Measurements from ENCODE around the gene GPX4. TPM values are rescaled to one million over a fixed set of nuclear protein-coding genes. Genes with fewer than 3 reads are reported as not detected.

GPX4 gene
- total and polyA plus RNA-seq, 10 donors, result 138 to 562 (median 247) TPM

GRCh38 chr19:1119475-1120217 is 15.9 kb downstream of the GPX4 start:
- intact Hi-C loops (cut with DNase I; ENCODE audit: low total_unique reads), result no loop called here
- Histone ChIP-seq H3K4me1 (peaks cover 2 to 55% (median 20%) of the 10 kb centered on the region in 6 donors), H3K4me3 (no peak overlapping the region), H3K36me3 (peaks cover 12 to 100% (median 100%) of the 10 kb centered on the region in 6 donors), H3K27me3 (replicated peaks in 1 of 7) (no peaks in the 10 kb centered on the region), H3K27ac (peak overlapping the region in 1 of 8 donors; percentile 33), H3K9me3 (no peaks in the 10 kb centered on the region)
- DNase-seq, result peak; percentile 76
- 89 to 96% (median 93%) methylated on average over 38 to 50 of the region's 50 CpGs for WGBS, 5 donors
- TF ChIP-seq POLR2A (IDR thresholded peaks at IDR 0.05), result no peak
- TF ChIP-seq POLR2AphosphoS5 (IDR thresholded peaks at IDR 0.05), result peak; percentile 25 to 80 (median 42)
- no peak for TF ChIP-seq CTCF (IDR thresholded peaks at IDR 0.05 in 8 of 11, conservative IDR thresholded peaks at IDR 0.05 in 3 of 11)

- DNase-seq, result peak; percentile 67
- H3K27ac ChIP-seq, result no peak overlapping the region
- intact Hi-C loops (cut with DNase I; ENCODE audit: low total_unique reads), result no loop called here
- no peaks in the 10 kb centered on the region for H3K9me3 ChIP-seq
- TF ChIP-seq POLR2AphosphoS5 (IDR thresholded peaks at IDR 0.05) (peak; percentile 20 to 80 (median 35)), POLR2A (IDR thresholded peaks at IDR 0.05) (no peak)
- H3K27me3 ChIP-seq (replicated peaks in 1 of 7), result no peaks in the 10 kb centered on the region
- peaks cover 8 to 100% (median 100%) of the 10 kb centered on the region in 6 donors for H3K36me3 ChIP-seq
- H3K4me1 ChIP-seq, result peaks cover 2 to 56% (median 30%) of the 10 kb centered on the region in 6 donors
- WGBS, 5 donors, result 89 to 98% (median 95%) methylated on average over 2 to 10 of the region's 10 CpGs
- no peak overlapping the region for H3K4me3 ChIP-seq
Measured at GRCh38 chr19:1121395-1121794, 17.6 kb downstream of the GPX4 start.

- Histone ChIP-seq H3K36me3 (peaks cover 9 to 100% (median 100%) of the 10 kb centered on the region in 6 donors), H3K4me1 (peaks cover 2 to 57% (median 35%) of the 10 kb centered on the region in 6 donors), H3K27me3 (replicated peaks in 1 of 7) (no peaks in the 10 kb centered on the region), H3K4me3 (no peak overlapping the region), H3K27ac (peak overlapping the region in 3 of 8 donors; percentile 17 to 69 (median 46)), H3K9me3 (no peaks in the 10 kb centered on the region)
- peak; percentile 72 for DNase-seq
- TF ChIP-seq POLR2A (IDR thresholded peaks at IDR 0.05) (no peak), POLR2AphosphoS5 (IDR thresholded peaks at IDR 0.05) (peak in 2 of 3 donors; percentile 9 to 13)
- intact Hi-C loops (cut with DNase I; ENCODE audit: low total_unique reads), result no loop called here
- WGBS, 5 donors, result 94 to 96% (median 95%) methylated on average over 42 to 63 of the region's 63 CpGs
Measured at GRCh38 chr19:1122021-1122971, 18.5 kb downstream of the GPX4 start.

- 65 to 76% (median 71%) methylated on average over 14 to 21 of the region's 21 CpGs for WGBS, 5 donors
- no peaks in the 10 kb centered on the region for H3K9me3 ChIP-seq
- DNase-seq, result peak; percentile 90
- peaks cover 3 to 64% (median 39%) of the 10 kb centered on the region in 6 donors for H3K4me1 ChIP-seq
- H3K4me3 ChIP-seq, result no peak overlapping the region
- H3K27ac ChIP-seq, result peak overlapping the region in 3 of 8 donors; percentile 17 to 69 (median 46)
- TF ChIP-seq POLR2A (IDR thresholded peaks at IDR 0.05) (no peak), POLR2AphosphoS5 (IDR thresholded peaks at IDR 0.05) (peak; percentile 52 to 87 (median 55))
- peaks cover 9 to 100% (median 98%) of the 10 kb centered on the region in 6 donors for H3K36me3 ChIP-seq
- intact Hi-C loops (cut with DNase I; ENCODE audit: low total_unique reads), result no loop called here
- H3K27me3 ChIP-seq (replicated peaks in 1 of 7), result no peaks in the 10 kb centered on the region
Measured at GRCh38 chr19:1122972-1123363, 19.2 kb downstream of the GPX4 start.

GRCh38 chr19:1123381-1123780 is 19.6 kb downstream of the GPX4 start:
- H3K27ac ChIP-seq, result peak overlapping the region in 3 of 8 donors; percentile 17 to 69 (median 46)
- H3K27me3 ChIP-seq (replicated peaks in 1 of 7), result no peaks in the 10 kb centered on the region
- intact Hi-C loops (cut with DNase I; ENCODE audit: low total_unique reads), result no loop called here
- H3K36me3 ChIP-seq, result peaks cover 9 to 100% (median 97%) of the 10 kb centered on the region in 6 donors
- H3K9me3 ChIP-seq, result no peaks in the 10 kb centered on the region
- peak; percentile 63 for DNase-seq
- WGBS, 5 donors, result 93 to 98% (median 96%) methylated on average over 18 to 20 of the region's 20 CpGs
- TF ChIP-seq POLR2A (IDR thresholded peaks at IDR 0.05), result no peak
- no peak for TF ChIP-seq POLR2AphosphoS5 (IDR thresholded peaks at IDR 0.05)
- no peak for TF ChIP-seq CTCF (IDR thresholded peaks at IDR 0.05 in 8 of 11, conservative IDR thresholded peaks at IDR 0.05 in 3 of 11)
- peaks cover 5 to 68% (median 43%) of the 10 kb centered on the region in 6 donors for H3K4me1 ChIP-seq
- H3K4me3 ChIP-seq, result no peak overlapping the region

All from spleen (tissue), 11 donors.